ENCODE data around the gene FBXO3.

GRCh38 chr11:33730716-33731115, 43.6 kb downstream of the FBXO3 start:
- TF ChIP-seq CTCF (conservative IDR thresholded peaks at IDR 0.05; ENCODE audit: low read depth in 2 of 2) = no peak
- no peak for TF ChIP-seq CREB1 (CRISPR knock-in tag; IDR thresholded peaks at IDR 0.05; ENCODE audit: low read depth)
- no peak for TF ChIP-seq POLR2AphosphoS5 (IDR thresholded peaks at IDR 0.05; ENCODE audit: low read depth)
- no peak for TF ChIP-seq ZNF462 (CRISPR knock-in tag; IDR thresholded peaks at IDR 0.05)
- TF ChIP-seq EZH2 (IDR thresholded peaks at IDR 0.05; ENCODE audit: low read depth, unreplicated experiment) = no peak
- TF ChIP-seq REST (IDR thresholded peaks at IDR 0.05; ENCODE audit: unreplicated experiment) = no peak
- TF ChIP-seq ETS1 (IDR thresholded peaks at IDR 0.05) = no peak
